HEK293 (cell line): ENCODE measurements around the gene STPG3.

Experiments used
- CTCF ChIA-PET: fragments of 350-600 bp; formaldehyde crosslinking; extraction: SDS; loops from one replicate; lab custom pipeline; 2021; ENCODE audit warnings: antibody characterized with exemption; lab: Yijun Ruan, JAX
- POLR2A ChIA-PET: fragments of 300-600 bp; formaldehyde crosslinking; extraction: SDS; loops from one replicate; lab custom pipeline; 2020; ENCODE audit warnings: antibody characterized with exemption, inconsistent platforms; lab: Yijun Ruan, JAX
- H3K27ac ChIP-seq: fragments of 200-500 bp; sonication (Bioruptor generic); 2 replicates; pipeline ENCODE4 v1.5.1; 2014; ENCODE audit warnings: low read depth, low read length, control low read depth, inconsistent platforms; ENCODE audit errors: extremely low read depth
- H3K36me3 ChIP-seq, 2 experiments: fragments of 200-500 bp in 1 of 2; sonication (Bioruptor generic) in 1 of 2; 1 replicate in 1 of 2; 2 replicates in 1 of 2; pipeline ENCODE4 v1.5.1; 2014 to 2017; ENCODE audit warnings: inconsistent platforms in 2 of 2, low read length in 2 of 2; ENCODE audit not compliant: control insufficient read depth in 2 of 2, insufficient read depth in 1 of 2
- H3K4me1 ChIP-seq: fragments of 200-500 bp; sonication (Bioruptor generic); 2 replicates; pipeline ENCODE4 v1.5.1; 2014; ENCODE audit warnings: mild to moderate bottlenecking, low read length, inconsistent platforms; ENCODE audit not compliant: control insufficient read depth, insufficient read depth
- H3K4me3 ChIP-seq: 2 replicates; pipeline ENCODE4 v1.5.1; 2011; ENCODE audit warnings: low read depth, mild to moderate bottlenecking, control low read depth, low read length, moderate library complexity
- H3K9me3 ChIP-seq: fragments of 200-500 bp; sonication (Bioruptor generic); 2 replicates; pipeline ENCODE4 v1.5.1; 2014; ENCODE audit warnings: low read depth, low read length, inconsistent platforms; ENCODE audit not compliant: control insufficient read depth, insufficient read depth
- KLF16 ChIP-seq: fragments of 450-650 bp; formaldehyde crosslinking; IDR thresholded peaks from 2 replicates; pipeline ENCODE4 v1.5.1; 2017; ENCODE audit warnings: missing biosample characterization, missing genetic modification characterization
- PATZ1 ChIP-seq: fragments of 450-650 bp; formaldehyde crosslinking; IDR thresholded peaks from 2 replicates; pipeline ENCODE4 v1.5.1; 2016; ENCODE audit warnings: missing biosample characterization, missing genetic modification characterization
- REST ChIP-seq: fragments of 450-650 bp; formaldehyde crosslinking; IDR thresholded peaks from 2 replicates; pipeline ENCODE4 v1.5.1; 2016; ENCODE audit warnings: missing biosample characterization, missing genetic modification characterization
- ZNF10 ChIP-seq: fragments of 450-650 bp; formaldehyde crosslinking; IDR thresholded peaks from 2 replicates; pipeline ENCODE4 v1.5.1; 2017; ENCODE audit warnings: missing biosample characterization, missing genetic modification characterization
- ZNF112 ChIP-seq: fragments of 450-650 bp; formaldehyde crosslinking; IDR thresholded peaks from 2 replicates; pipeline ENCODE4 v1.5.0; 2017; ENCODE audit warnings: missing biosample characterization, missing genetic modification characterization
- ZNF140 ChIP-seq: fragments of 450-650 bp; formaldehyde crosslinking; IDR thresholded peaks from 2 replicates; pipeline ENCODE4 v1.5.1; 2016; ENCODE audit warnings: missing biosample characterization, missing genetic modification characterization
- ZNF280D ChIP-seq: fragments of 450-650 bp; formaldehyde crosslinking; IDR thresholded peaks from 2 replicates; pipeline ENCODE4 v1.5.1; 2016; ENCODE audit warnings: missing biosample characterization, missing genetic modification characterization
- ZNF350 ChIP-seq: fragments of 450-650 bp; formaldehyde crosslinking; IDR thresholded peaks from 2 replicates; pipeline ENCODE4 v1.5.0; 2017; ENCODE audit warnings: missing biosample characterization, mild to moderate bottlenecking, missing genetic modification characterization
- ZNF514 ChIP-seq: fragments of 450-650 bp; formaldehyde crosslinking; IDR thresholded peaks from 2 replicates; pipeline ENCODE4 v1.5.1; 2016; ENCODE audit warnings: missing biosample characterization, missing genetic modification characterization
- ZNF558 ChIP-seq: fragments of 450-650 bp; formaldehyde crosslinking; IDR thresholded peaks from 2 replicates; pipeline ENCODE4 v1.5.1; 2016; ENCODE audit warnings: missing biosample characterization, missing genetic modification characterization
- ZNF560 ChIP-seq: fragments of 450-650 bp; formaldehyde crosslinking; IDR thresholded peaks from 2 replicates; pipeline ENCODE4 v1.5.1; 2017; ENCODE audit warnings: missing biosample characterization, missing genetic modification characterization, borderline replicate concordance
- ZNF658 ChIP-seq: fragments of 450-650 bp; formaldehyde crosslinking; IDR thresholded peaks from 2 replicates; pipeline ENCODE4; 2016; ENCODE audit warnings: missing biosample characterization, missing genetic modification characterization
- ZNF792 ChIP-seq: fragments of 450-650 bp; formaldehyde crosslinking; IDR thresholded peaks from 2 replicates; pipeline ENCODE4 v1.5.1; 2016; ENCODE audit warnings: missing biosample characterization, missing genetic modification characterization
- TF ChIP-seq, protein P1 (sequence below): fragments of 450-650 bp; formaldehyde crosslinking; IDR thresholded peaks from 2 replicates; pipeline ENCODE4 v1.5.1; 2016; ENCODE audit warnings: missing biosample characterization, missing genetic modification characterization
- TF ChIP-seq, protein P2 (sequence below): fragments of 450-650 bp; formaldehyde crosslinking; IDR thresholded peaks from 2 replicates; pipeline ENCODE4 v1.5.1; 2017; ENCODE audit warnings: missing biosample characterization, missing genetic modification characterization
- TF ChIP-seq, protein P3 (sequence below): fragments of 450-650 bp; formaldehyde crosslinking; IDR thresholded peaks from 2 replicates; pipeline ENCODE4 v1.5.1; 2016; ENCODE audit warnings: missing biosample characterization, missing genetic modification characterization, borderline replicate concordance

STPG3 gene

GRCh38 chr9:137302449-137303150 lies 51.5 kb downstream of the STPG3 start:
- Histone ChIP-seq H3K4me3 (peak overlapping the region; percentile 30), H3K4me1 (peaks cover 15% of the 10 kb centered on the region), H3K9me3 (no peaks in the 10 kb centered on the region), H3K27ac (peak overlapping the region; percentile 78; the same call in 1 of the 2 replicates), H3K36me3 (no peaks in the 10 kb centered on the region)
- ChIA-PET CTCF (interaction anchor here (0.6 to 3.5 kb wide), 10 partner anchors 8 to 107 kb away, joined by 3 to 15 read pairs (median 6); no protein-coding TSS in a partner anchor), POLR2A (interaction anchor here (0.6 to 3.3 kb wide), 32 partner anchors 9 to 305 kb away, joined by 3 to 40 read pairs (median 5); partner anchors contain the start of genes ENTPD8, EXD3, MRPL41 and NOXA1)
- TF ChIP-seq PATZ1 (tag by site-specific recombination) (peak; percentile 74), ZNF112 (tag by site-specific recombination) (no peak), KLF16 (tag by site-specific recombination) (0 out of 2 replicates have a peak, but pooled peaks have one; percentile 20), ZNF514 (tag by site-specific recombination) (no peak), ZNF350 (no peak), ZNF280D (no peak), ZNF658 (tag by site-specific recombination) (no peak), ZNF792 (tag by site-specific recombination) (no peak), ZNF560 (tag by site-specific recombination) (no peak), ZNF10 (tag by site-specific recombination) (no peak), ZNF140 (tag by site-specific recombination) (no peak), REST (tag by site-specific recombination) (no peak), ZNF558 (tag by site-specific recombination) (no peak)
- TF ChIP-seq, protein P1, sequence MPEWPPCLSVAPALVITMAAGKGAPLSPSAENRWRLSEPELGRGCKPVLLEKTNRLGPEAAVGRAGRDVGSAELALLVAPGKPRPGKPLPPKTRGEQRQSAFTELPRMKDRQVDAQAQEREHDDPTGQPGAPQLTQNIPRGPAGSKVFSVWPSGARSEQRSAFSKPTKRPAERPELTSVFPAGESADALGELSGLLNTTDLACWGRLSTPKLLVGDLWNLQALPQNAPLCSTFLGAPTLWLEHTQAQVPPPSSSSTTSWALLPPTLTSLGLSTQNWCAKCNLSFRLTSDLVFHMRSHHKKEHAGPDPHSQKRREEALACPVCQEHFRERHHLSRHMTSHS (tag by site-specific recombination) = no peak
- TF ChIP-seq, protein P2, sequence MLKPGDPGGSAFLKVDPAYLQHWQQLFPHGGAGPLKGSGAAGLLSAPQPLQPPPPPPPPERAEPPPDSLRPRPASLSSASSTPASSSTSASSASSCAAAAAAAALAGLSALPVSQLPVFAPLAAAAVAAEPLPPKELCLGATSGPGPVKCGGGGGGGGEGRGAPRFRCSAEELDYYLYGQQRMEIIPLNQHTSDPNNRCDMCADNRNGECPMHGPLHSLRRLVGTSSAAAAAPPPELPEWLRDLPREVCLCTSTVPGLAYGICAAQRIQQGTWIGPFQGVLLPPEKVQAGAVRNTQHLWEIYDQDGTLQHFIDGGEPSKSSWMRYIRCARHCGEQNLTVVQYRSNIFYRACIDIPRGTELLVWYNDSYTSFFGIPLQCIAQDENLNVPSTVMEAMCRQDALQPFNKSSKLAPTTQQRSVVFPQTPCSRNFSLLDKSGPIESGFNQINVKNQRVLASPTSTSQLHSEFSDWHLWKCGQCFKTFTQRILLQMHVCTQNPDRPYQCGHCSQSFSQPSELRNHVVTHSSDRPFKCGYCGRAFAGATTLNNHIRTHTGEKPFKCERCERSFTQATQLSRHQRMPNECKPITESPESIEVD (tag by site-specific recombination) = no peak
- TF ChIP-seq, protein P3, sequence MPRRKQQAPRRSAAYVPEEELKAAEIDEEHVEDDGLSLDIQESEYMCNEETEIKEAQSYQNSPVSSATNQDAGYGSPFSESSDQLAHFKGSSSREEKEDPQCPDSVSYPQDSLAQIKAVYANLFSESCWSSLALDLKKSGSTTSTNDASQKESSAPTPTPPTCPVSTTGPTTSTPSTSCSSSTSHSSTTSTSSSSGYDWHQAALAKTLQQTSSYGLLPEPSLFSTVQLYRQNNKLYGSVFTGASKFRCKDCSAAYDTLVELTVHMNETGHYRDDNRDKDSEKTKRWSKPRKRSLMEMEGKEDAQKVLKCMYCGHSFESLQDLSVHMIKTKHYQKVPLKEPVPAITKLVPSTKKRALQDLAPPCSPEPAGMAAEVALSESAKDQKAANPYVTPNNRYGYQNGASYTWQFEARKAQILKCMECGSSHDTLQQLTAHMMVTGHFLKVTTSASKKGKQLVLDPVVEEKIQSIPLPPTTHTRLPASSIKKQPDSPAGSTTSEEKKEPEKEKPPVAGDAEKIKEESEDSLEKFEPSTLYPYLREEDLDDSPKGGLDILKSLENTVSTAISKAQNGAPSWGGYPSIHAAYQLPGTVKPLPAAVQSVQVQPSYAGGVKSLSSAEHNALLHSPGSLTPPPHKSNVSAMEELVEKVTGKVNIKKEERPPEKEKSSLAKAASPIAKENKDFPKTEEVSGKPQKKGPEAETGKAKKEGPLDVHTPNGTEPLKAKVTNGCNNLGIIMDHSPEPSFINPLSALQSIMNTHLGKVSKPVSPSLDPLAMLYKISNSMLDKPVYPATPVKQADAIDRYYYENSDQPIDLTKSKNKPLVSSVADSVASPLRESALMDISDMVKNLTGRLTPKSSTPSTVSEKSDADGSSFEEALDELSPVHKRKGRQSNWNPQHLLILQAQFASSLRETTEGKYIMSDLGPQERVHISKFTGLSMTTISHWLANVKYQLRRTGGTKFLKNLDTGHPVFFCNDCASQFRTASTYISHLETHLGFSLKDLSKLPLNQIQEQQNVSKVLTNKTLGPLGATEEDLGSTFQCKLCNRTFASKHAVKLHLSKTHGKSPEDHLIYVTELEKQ (tag by site-specific recombination) = no peak; the same call in 1 of the 2 replicates
